PFSK-1 (cell line): ENCODE data around the gene HDGFL3.

Experiments
- FOXP2 ChIP-seq: optimal IDR thresholded peaks from 2 replicates; pipeline ENCODE3; 2011; ENCODE audit warnings: borderline replicate concordance, control low read depth, inconsistent platforms; ENCODE audit not compliant: insufficient read depth; ENCODE audit errors: extremely low read length, extremely low read depth
- POLR2AphosphoS5 ChIP-seq: IDR thresholded peaks from 2 replicates; pipeline ENCODE4 v1.6.1; 2012; ENCODE audit warnings: low read depth, mild to moderate bottlenecking, control low read depth, low read length, moderate library complexity
- SIN3A ChIP-seq: IDR thresholded peaks from 2 replicates; pipeline ENCODE4 v1.6.1; 2012; ENCODE audit warnings: mild to moderate bottlenecking, low read length, moderate library complexity, borderline replicate concordance; ENCODE audit not compliant: insufficient read depth
- TAF1 ChIP-seq: IDR thresholded peaks from 2 replicates; pipeline ENCODE4 v1.6.1; 2012; ENCODE audit warnings: low read length, control low read depth, borderline replicate concordance; ENCODE audit not compliant: insufficient read depth
- TF ChIP-seq, protein P1 (sequence below), 2 experiments: IDR thresholded peaks; 2 replicates each; pipeline versions ENCODE4 v1.6.1 to v1.8.0; 2011 to 2012; ENCODE audit warnings: low read depth in 2 of 2, low read length in 2 of 2, control low read depth in 1 of 2, inconsistent platforms in 1 of 2, mild to moderate bottlenecking in 1 of 2, moderate library complexity in 1 of 2; ENCODE audit not compliant: insufficient read depth in 1 of 2

DNA sequence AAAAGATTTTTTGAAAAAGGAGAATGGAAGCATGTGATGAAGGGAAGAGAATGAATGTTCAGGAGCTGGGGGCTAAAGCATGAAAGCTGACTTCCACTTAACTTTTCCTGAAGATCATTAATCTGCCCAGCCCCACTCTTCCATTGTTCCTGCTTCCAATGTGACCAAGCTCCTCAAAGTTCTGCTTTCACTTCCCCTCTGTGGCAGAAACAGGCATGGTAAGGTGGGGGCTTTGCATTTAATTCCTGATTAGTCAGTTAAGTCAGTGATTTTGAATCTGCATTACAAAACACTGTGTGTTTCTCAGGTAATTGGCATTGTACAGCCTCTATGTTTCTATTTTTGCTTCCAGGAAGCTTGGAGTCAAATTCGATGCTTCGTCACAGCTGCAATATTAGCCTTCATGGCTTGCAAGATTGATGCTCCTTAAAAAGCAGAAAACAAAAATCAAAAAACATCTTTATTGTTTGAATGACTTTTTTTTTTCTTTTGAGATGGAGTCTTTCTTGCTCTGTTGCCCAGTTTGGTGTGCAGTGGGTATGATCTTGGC is 107.5 kb downstream of the HDGFL3 start:
- TF ChIP-seq TAF1 (no peak), POLR2AphosphoS5 (no peak), SIN3A (no peak), FOXP2 (no peak)
- TF ChIP-seq, protein P1, sequence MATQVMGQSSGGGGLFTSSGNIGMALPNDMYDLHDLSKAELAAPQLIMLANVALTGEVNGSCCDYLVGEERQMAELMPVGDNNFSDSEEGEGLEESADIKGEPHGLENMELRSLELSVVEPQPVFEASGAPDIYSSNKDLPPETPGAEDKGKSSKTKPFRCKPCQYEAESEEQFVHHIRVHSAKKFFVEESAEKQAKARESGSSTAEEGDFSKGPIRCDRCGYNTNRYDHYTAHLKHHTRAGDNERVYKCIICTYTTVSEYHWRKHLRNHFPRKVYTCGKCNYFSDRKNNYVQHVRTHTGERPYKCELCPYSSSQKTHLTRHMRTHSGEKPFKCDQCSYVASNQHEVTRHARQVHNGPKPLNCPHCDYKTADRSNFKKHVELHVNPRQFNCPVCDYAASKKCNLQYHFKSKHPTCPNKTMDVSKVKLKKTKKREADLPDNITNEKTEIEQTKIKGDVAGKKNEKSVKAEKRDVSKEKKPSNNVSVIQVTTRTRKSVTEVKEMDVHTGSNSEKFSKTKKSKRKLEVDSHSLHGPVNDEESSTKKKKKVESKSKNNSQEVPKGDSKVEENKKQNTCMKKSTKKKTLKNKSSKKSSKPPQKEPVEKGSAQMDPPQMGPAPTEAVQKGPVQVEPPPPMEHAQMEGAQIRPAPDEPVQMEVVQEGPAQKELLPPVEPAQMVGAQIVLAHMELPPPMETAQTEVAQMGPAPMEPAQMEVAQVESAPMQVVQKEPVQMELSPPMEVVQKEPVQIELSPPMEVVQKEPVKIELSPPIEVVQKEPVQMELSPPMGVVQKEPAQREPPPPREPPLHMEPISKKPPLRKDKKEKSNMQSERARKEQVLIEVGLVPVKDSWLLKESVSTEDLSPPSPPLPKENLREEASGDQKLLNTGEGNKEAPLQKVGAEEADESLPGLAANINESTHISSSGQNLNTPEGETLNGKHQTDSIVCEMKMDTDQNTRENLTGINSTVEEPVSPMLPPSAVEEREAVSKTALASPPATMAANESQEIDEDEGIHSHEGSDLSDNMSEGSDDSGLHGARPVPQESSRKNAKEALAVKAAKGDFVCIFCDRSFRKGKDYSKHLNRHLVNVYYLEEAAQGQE (IDR thresholded peaks at IDR 0.05; ENCODE audit: insufficient read depth in 1 of 2, low read depth in 2 of 2, low read length in 2 of 2) = no peak
